HCT116 (cell line): ENCODE results near the gene CDH13. TPM values are rescaled to one million over a fixed set of nuclear protein-coding genes. Genes with fewer than 3 reads are reported as not detected.

ENCODE experiments used
- ATAC-seq: fragments of 200-7000 bp; cut with Tn5 transposase; 2 replicates; pipeline ENCODE4 v1.9.1; 2020; ENCODE audit warnings: mild to moderate bottlenecking, moderate library complexity
- BruUV-seq: library from RNA; stranded (reverse); fragments of 400-500 nt; replicated peaks from 2 replicates; lab custom pipeline; 2021; lab: Mats Ljungman, UMichigan
- CTCF ChIA-PET: fragments of 300-600 bp; sonication (Branson Sonifier 250); formaldehyde crosslinking; loops from one replicate; lab custom pipeline; 2021; ENCODE audit warnings: antibody characterized with exemption; lab: Charles Lee
- POLR2A ChIA-PET: fragments of 300-600, 350-600 bp; sonication (Branson Sonifier 250); formaldehyde crosslinking; loops from one replicate; lab custom pipeline; 2021; ENCODE audit warnings: antibody characterized with exemption; lab: Charles Lee
- RAD21 ChIA-PET, 2 experiments: fragments of 300-600 bp; sonication (Branson Sonifier 250); formaldehyde crosslinking; loops; one replicate each; lab custom pipeline; 2023; ENCODE audit warnings: low total read pairs in 2 of 2; ENCODE audit not compliant: uncharacterized antibody in 2 of 2, unreplicated experiment in 2 of 2, low non-redundant PET in 1 of 2; lab: Charles Lee
- DNase-seq: peaks from one replicate; pipeline ENCODE4 v3.0.0-alpha.2; 2010; ENCODE audit warnings: low read depth, low spot score
- H2AFZ ChIP-seq: fragments of 200-600 bp; shearing (Covaris generic), sonication (generic); 2 replicates; pipeline ENCODE4 v1.6.1; 2017; ENCODE audit warnings: low read depth, mixed run types, mixed read lengths, antibody characterized with exemption, low read length; ENCODE audit not compliant: poor library complexity, severe bottlenecking
- H3K27ac ChIP-seq: 2 replicates; pipeline ENCODE4 v1.5.1; 2012; ENCODE audit warnings: low read depth, low read length
- H3K27me3 ChIP-seq: fragments of 200-600 bp; sonication (generic); 2 replicates; pipeline ENCODE4 v1.6.1; 2016; ENCODE audit warnings: mixed run types, low read length, mixed read lengths; ENCODE audit not compliant: insufficient read depth
- H3K36me3 ChIP-seq, 2 experiments: fragments of 200-500 bp in 1 of 2; fragments of 200-600 bp in 1 of 2; sonication (Bioruptor generic) in 1 of 2; sonication (generic) in 1 of 2; 2 replicates each; pipeline versions ENCODE4 v1.5.1 to v1.6.1; 2014 to 2016; ENCODE audit warnings: low read length in 2 of 2, inconsistent platforms in 1 of 2, mixed read lengths in 1 of 2, mixed run types in 1 of 2; ENCODE audit not compliant: insufficient read depth in 2 of 2, control insufficient read depth in 1 of 2
- H3K4me1 ChIP-seq, 2 experiments: fragments of 200-600 bp in 1 of 2; sonication (generic) in 1 of 2; 2 replicates each; pipeline versions ENCODE4 v1.5.1 to v1.6.1; 2012 to 2017; ENCODE audit warnings: low read length in 2 of 2, inconsistent platforms in 1 of 2, mild to moderate bottlenecking in 1 of 2, mixed read lengths in 1 of 2, mixed run types in 1 of 2, moderate library complexity in 1 of 2; ENCODE audit not compliant: insufficient read depth in 2 of 2, control insufficient read depth in 1 of 2
- H3K4me2 ChIP-seq: fragments of 200-600 bp; sonication (generic); 2 replicates; pipeline ENCODE4 v1.6.1; 2017; ENCODE audit warnings: mixed run types, low read length, mixed read lengths
- H3K4me3 ChIP-seq, 2 experiments: fragments of 200-600 bp in 1 of 2; sonication (generic) in 1 of 2; replicated peaks in 1 of 2; 2 replicates each; pipeline ENCODE4 v1.5.1; 2011 to 2016; ENCODE audit warnings: low read length in 2 of 2, control low read depth in 1 of 2, low read depth in 1 of 2, mild to moderate bottlenecking in 1 of 2, mixed read lengths in 1 of 2, mixed run types in 1 of 2
- H3K79me2 ChIP-seq: fragments of 200-600 bp; sonication (generic); 2 replicates; pipeline ENCODE4 v1.6.1; 2017; ENCODE audit warnings: mild to moderate bottlenecking, mixed run types, low read length, moderate library complexity, mixed read lengths; ENCODE audit not compliant: insufficient read depth
- H3K9ac ChIP-seq: fragments of 200-600 bp; sonication (generic); 2 replicates; pipeline ENCODE4 v1.6.1; 2016; ENCODE audit warnings: low read length, mixed read lengths
- H3K9me2 ChIP-seq: fragments of 200-600 bp; sonication (generic), shearing (Covaris generic); 2 replicates; pipeline ENCODE4 v1.6.1; 2017; ENCODE audit warnings: mixed run types, mild to moderate bottlenecking, moderate library complexity; ENCODE audit not compliant: insufficient read depth
- H3K9me3 ChIP-seq, 2 experiments: fragments of 200-500 bp in 1 of 2; fragments of 200-600 bp in 1 of 2; sonication (Bioruptor generic) in 1 of 2; sonication (generic) in 1 of 2; 2 replicates each; pipeline ENCODE4 v1.6.1; 2014 to 2017; ENCODE audit warnings: low read length in 2 of 2, mixed read lengths in 2 of 2, inconsistent platforms in 1 of 2, low read depth in 1 of 2, mild to moderate bottlenecking in 1 of 2, mixed run types in 1 of 2, moderate library complexity in 1 of 2; ENCODE audit not compliant: control insufficient read depth in 1 of 2, insufficient read depth in 1 of 2
- H4K20me1 ChIP-seq: fragments of 200-600 bp; sonication (generic), shearing (Covaris generic); 2 replicates; pipeline ENCODE4 v1.6.1; 2017; ENCODE audit warnings: mixed run types, mild to moderate bottlenecking, moderate library complexity; ENCODE audit not compliant: insufficient read depth
- ATF3 ChIP-seq: IDR thresholded peaks from 2 replicates; pipeline ENCODE4 v1.6.1; 2012
- CEBPB ChIP-seq: IDR thresholded peaks from 2 replicates; pipeline ENCODE4 v1.6.1; 2012; ENCODE audit warnings: low read depth
- CTCF ChIP-seq, 3 experiments: fragments of 200-600 bp in 1 of 3; sonication (generic) in 1 of 3; IDR thresholded peaks in 2 of 3; conservative IDR thresholded peaks in 1 of 3; 2 replicates each; pipeline ENCODE4 v1.5.1; 2012 to 2017; ENCODE audit warnings: low read depth in 2 of 3, low read length in 2 of 3, antibody characterized with exemption in 1 of 3, borderline replicate concordance in 1 of 3, control low read depth in 1 of 3, mild to moderate bottlenecking in 1 of 3, mixed read lengths in 1 of 3, mixed run types in 1 of 3, moderate library complexity in 1 of 3; ENCODE audit not compliant: insufficient read depth in 1 of 3
- EGR1 ChIP-seq: IDR thresholded peaks from 2 replicates; pipeline ENCODE4 v1.6.1; 2012; ENCODE audit warnings: low read depth
- ELF1 ChIP-seq: IDR thresholded peaks from 2 replicates; pipeline ENCODE4 v1.6.1; 2012; ENCODE audit warnings: low read depth, borderline replicate concordance
- EZH2 ChIP-seq: fragments of 200-600 bp; sonication (generic); IDR thresholded peaks from 2 replicates; pipeline ENCODE4 v1.6.1; 2017; ENCODE audit warnings: antibody characterized with exemption, mixed run types
- FOSL1 ChIP-seq: IDR thresholded peaks from 2 replicates; pipeline ENCODE4 v1.6.1; 2012; ENCODE audit warnings: low read depth
- JUND ChIP-seq: IDR thresholded peaks from 2 replicates; pipeline ENCODE4 v1.6.1; 2012
- MAX ChIP-seq: IDR thresholded peaks from 2 replicates; pipeline ENCODE4 v1.6.1; 2012
- POLR2AphosphoS5 ChIP-seq: IDR thresholded peaks from 2 replicates; pipeline ENCODE4 v1.6.1; 2011; ENCODE audit warnings: mild to moderate bottlenecking, low read depth, low read length, moderate library complexity
- RAD21 ChIP-seq: IDR thresholded peaks from 2 replicates; pipeline ENCODE4 v1.6.1; 2012; ENCODE audit warnings: low read depth, mild to moderate bottlenecking
- SP1 ChIP-seq: IDR thresholded peaks from 2 replicates; pipeline ENCODE4 v1.6.1; 2012; ENCODE audit warnings: low read depth
- TCF7L2 ChIP-seq: IDR thresholded peaks from 2 replicates; pipeline ENCODE4 v1.7.0; 2011; ENCODE audit warnings: borderline replicate concordance, inconsistent platforms; ENCODE audit not compliant: insufficient read depth, insufficient read length; ENCODE audit errors: extremely low read depth
- ZBTB33 ChIP-seq: IDR thresholded peaks from 2 replicates; pipeline ENCODE4 v1.6.1; 2011; ENCODE audit warnings: mild to moderate bottlenecking, low read length, moderate library complexity; ENCODE audit not compliant: insufficient replicate concordance; ENCODE audit errors: extremely low read depth
- intact Hi-C: fragments of 100-400 bp; cut with micrococcal nuclease; formaldehyde crosslinking; loops from 2 replicates; pipeline ENCODE4 v1.10.0; 2022
- total RNA-seq: library from RNA; stranded (reverse); gene quantifications from one replicate; pipeline ENCODE4 v1.2.1, GENCODE V29; 2021; ENCODE audit not compliant: unreplicated experiment

CDH13 gene
- total RNA-seq, 1 experiment from 2014 or later: not detected

GRCh38 chr16:83458612-83459011 lies 831.8 kb downstream of the CDH13 start:
- ATAC-seq (no peak), DNase-seq (no peak)
- RAD21 ChIA-PET: no interaction called here
- H3K9ac ChIP-seq: no peak overlapping the region
- CTCF ChIA-PET: no interaction called here
- H2AFZ ChIP-seq: no peak overlapping the region
- H3K79me2 ChIP-seq: no peaks in the 10 kb centered on the region
- no peak overlapping the region for H3K4me3 ChIP-seq
- POLR2A ChIA-PET: no interaction called here
- no peaks in the 10 kb centered on the region for H3K9me2 ChIP-seq
- no peaks in the 10 kb centered on the region for H4K20me1 ChIP-seq
- no peak overlapping the region for H3K4me2 ChIP-seq
- H3K4me1 ChIP-seq: no peaks in the 10 kb centered on the region
- H3K9me3 ChIP-seq: no peaks in the 10 kb centered on the region
- intact Hi-C loops: no loop called here
- no peak overlapping the region for H3K27ac ChIP-seq
- 0 out of 2 replicates have a peak, but pooled peaks cover 16% of the 10 kb centered on the region for H3K27me3 ChIP-seq
- BruUV-seq: no TSS peak
- no peak for TF ChIP-seq ELF1
- no peak for TF ChIP-seq MAX
- no peak for TF ChIP-seq SP1
- TF ChIP-seq EZH2: no peak
- TF ChIP-seq TCF7L2: no peak
- TF ChIP-seq ATF3: no peak
- TF ChIP-seq JUND: no peak
- TF ChIP-seq CEBPB: no peak
- TF ChIP-seq POLR2AphosphoS5: no peak
- no peak for TF ChIP-seq RAD21
- H3K36me3 ChIP-seq: no peaks in the 10 kb centered on the region

- BruUV-seq: no TSS peak
- ChIA-PET POLR2A (no interaction called here), RAD21 (no interaction called here), CTCF (no interaction called here)
- ATAC-seq: no peak
- Histone ChIP-seq H3K4me1 (no peaks in the 10 kb centered on the region), H4K20me1 (no peaks in the 10 kb centered on the region), H3K36me3 (no peaks in the 10 kb centered on the region), H3K27ac (no peak overlapping the region), H3K9me3 (no peaks in the 10 kb centered on the region), H3K9ac (no peak overlapping the region), H2AFZ (no peak overlapping the region), H3K27me3 (peaks cover 29% of the 10 kb centered on the region), H3K9me2 (no peaks in the 10 kb centered on the region), H3K4me2 (no peak overlapping the region)
- no peak for DNase-seq
- TF ChIP-seq RAD21 (no peak), FOSL1 (no peak), POLR2AphosphoS5 (no peak), EGR1 (no peak), CTCF (IDR thresholded peaks at IDR 0.05 in 2 of 3, conservative IDR thresholded peaks at IDR 0.05 in 1 of 3; ENCODE audit: borderline replicate concordance in 1 of 3, insufficient read depth in 1 of 3, low read depth in 2 of 3, low read length in 2 of 3) (no peak), JUND (no peak), TCF7L2 (no peak), ZBTB33 (no peak), CEBPB (no peak)
- TF ChIP-seq, all 23 proteins: peak for 0
- H3K79me2 ChIP-seq: no peaks in the 10 kb centered on the region
- intact Hi-C loops: no loop called here
- H3K4me3 ChIP-seq: no peak overlapping the region
These were observed 838.2 kb downstream of the CDH13 start for GRCh38 chr16:83464991-83465390.
